Inflammatory macrophage treated with lipopolysaccharide for 4 hours (primary cell): ENCODE data around the gene JAML.

Experiments
- DNase-seq: peaks from one replicate; pipeline ENCODE4 v3.0.0-alpha.2; 2020

The JAML gene

DNA sequence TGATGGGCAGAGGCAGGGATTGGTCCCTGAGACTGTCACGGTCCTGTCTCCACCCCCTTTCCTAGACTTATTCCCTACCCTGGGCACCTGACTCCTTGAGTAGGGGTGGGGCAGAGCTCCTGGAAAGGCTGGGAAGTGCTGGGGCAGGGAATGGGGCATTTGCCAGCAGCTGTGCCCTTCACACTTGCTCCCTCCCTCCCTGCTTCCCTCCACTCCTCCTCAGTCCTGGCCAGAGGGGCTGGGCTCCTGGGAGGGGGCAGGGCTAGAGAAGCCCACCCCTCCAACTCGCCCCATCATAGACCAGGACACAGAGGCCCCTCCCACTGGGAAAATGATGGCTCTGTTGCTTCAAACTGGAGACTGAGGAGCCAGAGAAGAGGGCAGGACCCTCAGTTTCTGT is 59.9 kb downstream of the JAML start:
- no peak for DNase-seq

DNA sequence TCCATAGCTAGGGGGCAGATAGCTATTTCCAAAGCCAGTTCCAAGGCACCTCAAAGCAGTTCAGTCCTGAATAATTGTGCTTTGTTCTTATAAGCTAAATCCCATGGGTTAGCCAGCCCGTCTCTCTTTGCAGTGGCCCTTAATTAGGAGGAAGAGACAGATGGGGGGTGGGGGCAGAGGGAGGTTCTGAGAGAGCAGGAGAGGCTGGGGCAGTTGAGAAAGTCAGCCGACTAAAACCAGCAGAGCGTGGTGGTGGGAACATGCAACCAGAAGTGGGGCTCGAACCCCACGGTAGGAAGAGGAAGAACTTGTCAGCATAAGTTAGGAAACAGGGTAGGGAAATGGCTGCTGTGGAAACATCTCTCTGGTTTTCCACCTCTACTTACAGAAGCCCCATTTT is 61.3 kb downstream of the JAML start:
- DNase-seq = no peak

DNA sequence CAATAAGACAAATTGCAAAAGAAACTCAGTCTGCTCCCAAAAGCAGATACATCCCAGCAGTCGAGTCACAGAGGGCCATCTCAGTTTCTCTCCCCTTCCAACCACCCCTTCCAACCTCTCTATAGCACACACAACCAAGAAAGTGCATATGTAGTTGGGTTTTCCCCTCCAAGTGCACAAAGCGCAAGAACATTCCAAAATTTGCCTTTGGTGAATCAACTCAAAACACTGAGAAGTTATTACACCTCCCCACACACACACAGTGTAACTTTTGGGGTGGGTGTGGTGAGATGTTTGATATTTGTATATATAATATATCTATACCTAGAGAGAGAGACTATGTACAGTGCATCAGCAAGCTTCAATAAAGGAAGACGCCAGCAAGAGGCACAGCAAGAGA is 62.0 kb downstream of the JAML start:
- DNase-seq = no peak

DNA sequence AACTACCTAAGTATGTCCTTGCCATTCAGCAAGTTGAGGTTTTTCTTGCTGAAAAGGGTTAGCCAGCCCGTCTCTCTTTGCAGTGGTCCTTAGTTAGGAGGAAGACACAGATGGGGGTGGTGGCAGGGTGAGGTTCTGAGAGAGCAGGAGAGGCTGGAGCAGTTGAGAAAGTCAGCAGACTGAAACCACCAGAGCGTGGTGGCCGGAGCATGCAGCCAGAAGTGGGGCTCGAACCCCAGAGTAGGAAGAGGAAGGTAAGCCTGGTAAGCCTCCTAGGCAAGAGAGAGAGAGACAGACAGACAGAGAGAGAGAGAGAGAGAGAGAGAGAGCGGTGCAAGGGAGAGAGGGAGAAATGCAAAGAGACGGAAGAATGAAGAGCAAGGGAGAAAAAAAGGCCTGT is 63.0 kb downstream of the JAML start:
- DNase-seq = no peak

DNA sequence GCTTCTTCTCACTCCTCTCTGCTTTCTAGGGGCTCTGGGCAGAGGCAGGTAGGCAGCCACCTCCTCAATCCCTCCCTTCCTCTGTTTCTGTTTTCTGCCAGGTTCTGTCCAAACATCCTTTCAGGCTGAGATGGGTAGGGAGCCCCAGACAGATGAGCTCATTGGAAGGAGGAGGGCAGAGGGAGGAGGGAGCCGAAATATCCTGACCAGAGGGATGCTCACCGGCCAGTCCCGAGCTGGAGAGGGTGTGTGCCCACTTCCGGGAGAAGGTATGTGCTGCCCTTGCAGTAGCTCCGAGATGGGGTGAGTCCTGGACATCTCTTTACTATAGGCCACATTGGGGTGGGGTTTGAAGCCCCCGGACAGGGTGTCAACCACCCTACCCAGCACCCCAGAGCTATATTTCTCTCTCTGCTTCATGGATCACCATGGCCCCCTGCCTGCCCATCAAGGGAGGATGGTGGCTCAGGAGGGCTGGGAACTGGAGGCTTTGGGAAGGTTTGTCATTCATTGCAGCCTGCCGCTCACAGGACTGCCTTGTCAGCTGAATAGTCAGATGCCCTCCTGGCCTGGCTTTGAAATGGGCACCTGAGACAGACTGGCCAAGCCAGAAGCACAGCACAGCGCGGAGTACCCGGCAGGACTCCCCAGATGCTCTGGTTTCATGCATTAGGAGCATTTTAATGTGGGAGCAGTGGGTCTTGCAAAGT is 67.5 kb downstream of the JAML start:
- DNase-seq = no peak

DNA sequence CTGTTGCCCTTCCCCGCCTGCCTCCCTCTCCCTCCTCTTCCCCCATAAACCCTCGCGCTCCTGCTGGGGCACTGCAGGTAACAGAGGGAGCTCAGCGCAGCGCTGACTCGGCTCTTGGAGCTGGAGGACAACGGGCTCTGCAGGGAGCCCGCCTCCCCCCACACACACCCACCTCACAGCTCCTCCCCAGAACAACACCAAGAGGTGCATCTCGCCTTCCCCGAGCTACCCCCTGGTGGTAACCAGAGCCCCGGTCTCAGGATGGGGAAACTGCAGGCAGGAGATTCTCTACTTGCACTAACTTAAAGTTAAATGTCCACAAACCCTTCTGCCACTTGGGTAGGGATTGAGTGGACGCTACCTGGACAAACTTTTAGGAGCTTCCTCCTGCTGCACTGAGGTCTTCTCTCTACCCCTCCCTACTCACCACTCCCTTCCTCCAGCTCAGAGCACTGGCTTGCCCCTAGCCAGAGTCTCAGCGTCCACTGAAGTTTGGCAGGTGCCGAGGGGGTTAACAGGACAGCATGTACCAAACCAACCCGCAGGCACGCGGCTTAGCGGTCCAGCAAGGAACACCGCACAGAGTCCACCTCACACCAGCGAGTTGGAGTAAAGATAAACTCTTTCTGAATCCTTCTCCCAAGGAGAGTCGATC is 68.2 kb downstream of the JAML start:
- DNase-seq = no peak

DNA sequence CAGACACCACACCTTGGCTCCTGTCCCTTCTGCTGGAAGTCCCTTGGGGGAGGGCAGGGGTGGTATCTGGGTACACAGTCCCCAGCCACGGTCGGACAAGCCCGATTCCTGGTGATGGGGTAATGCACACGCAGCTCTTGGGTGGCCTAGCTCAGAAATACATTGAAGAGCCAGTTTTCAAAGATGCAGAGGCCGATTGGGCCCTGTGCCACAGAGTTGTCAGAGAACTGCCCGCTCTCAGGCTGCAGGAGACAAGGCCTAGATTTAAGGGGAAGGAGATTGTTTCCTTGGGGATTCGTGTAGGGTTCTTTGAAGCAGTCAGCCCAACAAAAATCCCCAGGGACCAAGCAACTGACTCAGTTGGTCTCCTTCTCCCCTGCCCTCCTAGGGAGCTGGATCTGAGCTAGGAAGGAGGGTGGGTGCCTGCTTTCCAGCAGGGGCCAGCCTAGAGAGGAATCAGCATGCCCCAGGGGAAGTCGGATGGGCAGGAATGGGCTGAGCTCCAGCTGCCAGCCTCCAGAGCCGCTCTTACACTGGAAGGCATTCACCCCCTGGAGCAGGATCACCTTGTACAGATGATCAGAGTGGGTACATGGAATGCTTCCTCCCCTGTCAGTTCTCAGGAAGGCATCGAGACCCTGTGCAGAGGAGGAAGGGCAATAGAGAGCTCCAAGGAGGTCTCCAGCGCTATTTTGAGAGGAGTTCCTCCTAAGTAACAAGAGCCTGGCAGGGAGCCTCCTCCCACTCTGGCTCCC is 68.9 kb downstream of the JAML start:
- no peak for DNase-seq

DNA sequence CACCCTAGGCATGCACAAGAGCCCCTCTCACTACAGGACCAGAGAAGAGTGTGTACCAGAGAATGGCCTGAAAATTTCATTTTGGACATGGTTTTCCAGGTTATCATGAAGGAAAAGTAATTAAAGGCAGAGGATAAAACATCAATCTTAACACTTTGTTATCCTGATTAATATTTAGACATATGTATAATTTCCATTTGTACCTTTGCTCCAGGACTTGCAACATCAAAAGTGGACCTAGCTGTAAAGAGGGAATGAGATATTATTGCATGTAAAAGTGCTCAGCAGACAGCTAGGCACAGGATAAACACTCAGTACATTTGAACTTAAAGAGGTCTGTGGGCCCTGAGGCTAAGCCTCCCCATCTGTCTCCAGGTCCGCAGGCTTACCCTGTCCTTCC is 70.2 kb downstream of the JAML start:
- DNase-seq = no peak

DNA sequence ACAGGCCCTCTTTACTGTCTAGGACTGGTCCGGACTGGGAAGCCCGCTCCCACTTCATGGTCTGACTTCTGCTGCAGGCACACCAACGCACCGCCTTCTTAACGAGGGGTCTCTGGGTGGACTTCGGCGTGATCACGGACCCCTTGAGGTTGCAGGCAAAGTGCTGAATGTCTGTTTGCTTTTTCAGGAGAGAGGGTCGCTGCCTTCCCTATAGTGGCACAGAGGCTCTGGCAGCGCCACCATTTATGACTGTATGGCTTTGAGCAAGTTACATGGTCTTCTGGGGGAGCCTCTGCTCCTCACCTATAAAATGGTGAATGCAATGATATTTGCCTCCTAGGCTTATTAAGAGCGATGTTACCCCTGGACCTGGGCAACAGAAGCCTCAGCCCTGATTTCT is 70.8 kb downstream of the JAML start:
- DNase-seq = no peak

DNA sequence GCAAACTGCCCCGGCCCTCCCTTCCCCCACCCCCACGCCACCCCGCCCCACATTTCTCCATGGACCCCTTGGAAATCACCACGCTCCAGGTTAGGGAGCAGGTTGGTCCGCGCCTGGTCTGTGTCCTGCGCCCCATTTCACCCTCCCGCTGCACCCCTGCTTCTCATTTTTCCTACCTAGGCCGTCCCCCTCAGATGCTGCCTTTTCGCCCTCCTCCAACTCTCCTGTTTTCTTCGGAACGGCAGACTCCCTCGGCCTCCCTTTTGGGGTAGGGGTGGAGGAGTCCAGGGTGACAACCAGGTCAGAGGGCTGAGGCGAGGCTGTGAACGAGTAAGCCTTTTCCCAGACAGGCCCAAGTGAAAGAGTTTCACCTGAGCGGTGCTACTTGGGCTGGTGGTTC is 71.3 kb downstream of the JAML start:
- no peak for DNase-seq

DNA sequence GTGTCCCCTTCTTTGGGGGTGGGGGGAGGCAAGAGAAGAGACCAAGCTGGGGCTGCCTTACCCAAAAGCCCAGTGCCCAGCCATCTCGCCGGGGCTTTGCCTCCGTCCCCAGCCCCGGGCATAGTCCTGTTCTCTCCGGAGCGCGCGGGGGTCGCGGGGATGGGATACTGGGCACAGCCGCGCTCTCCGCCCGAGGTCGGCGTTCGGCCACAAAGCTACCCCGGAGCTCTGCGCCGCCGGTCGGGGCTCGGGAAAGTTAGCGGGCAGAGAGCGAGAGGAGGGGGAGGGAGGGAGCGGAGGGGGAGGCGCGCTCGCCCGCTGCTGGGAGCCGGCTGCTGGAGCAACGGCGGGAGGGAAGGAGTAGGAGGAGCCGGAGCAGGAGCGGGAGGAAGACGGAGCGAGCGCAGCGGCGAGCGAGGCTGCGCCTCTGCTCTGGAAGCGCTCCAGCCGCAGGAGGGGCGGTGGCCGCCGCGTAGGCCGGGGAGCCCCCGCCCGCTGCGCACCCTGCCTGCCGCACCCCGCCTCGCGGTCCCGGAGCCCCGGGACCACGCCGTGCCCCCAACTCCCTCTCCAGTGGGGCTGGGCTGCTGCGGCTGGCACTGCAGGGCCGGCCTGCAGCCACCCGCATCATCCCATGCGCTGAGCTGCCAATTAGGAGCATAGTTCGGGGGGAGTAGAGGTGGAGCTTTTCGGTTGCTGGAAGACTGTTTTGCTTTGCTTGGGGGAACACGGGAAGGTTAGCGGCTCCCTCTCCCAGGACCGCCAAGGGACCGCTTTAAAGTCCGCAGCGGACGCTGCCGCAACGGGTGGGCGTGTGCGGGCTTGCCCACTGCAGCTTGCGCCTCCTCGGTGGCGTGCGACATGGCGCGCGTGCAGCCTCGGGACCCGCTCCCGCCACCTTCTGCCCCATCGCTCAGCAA is 72.0 kb downstream of the JAML start, which contains the start of gene SCN4B:
TSS of gene SCN4B (minus strand) at position 272 of the 920 bp plus-strand sequence. CDS start at position 122, 150 bp downstream.
- peak; percentile 35 for DNase-seq

DNA sequence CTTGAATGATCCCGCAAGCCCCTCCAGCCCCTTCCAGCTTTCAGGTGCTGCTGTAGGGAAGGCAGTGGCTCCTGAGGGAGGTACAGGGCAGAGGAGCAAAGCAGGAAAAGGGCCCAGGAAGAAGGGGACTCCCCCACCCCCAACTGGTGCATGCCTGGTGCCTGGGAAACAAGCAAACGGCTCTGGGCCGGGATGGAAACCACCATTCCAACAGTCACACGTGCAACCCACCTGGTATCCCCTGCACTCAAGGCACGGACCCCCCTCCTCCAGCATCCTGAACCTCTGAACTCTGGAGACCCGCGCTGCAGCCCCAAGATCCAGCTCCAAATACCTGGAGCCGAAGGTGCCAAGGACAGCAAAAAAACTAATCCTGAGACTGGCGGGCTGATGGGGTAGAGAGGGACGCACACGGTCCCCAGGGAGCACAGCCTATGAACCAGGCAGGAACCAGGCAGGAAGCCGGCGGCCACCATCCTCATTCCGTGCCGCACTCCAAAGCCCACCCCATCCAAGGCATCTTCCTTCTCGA is 72.7 kb downstream of the JAML start:
- no peak for DNase-seq

DNA sequence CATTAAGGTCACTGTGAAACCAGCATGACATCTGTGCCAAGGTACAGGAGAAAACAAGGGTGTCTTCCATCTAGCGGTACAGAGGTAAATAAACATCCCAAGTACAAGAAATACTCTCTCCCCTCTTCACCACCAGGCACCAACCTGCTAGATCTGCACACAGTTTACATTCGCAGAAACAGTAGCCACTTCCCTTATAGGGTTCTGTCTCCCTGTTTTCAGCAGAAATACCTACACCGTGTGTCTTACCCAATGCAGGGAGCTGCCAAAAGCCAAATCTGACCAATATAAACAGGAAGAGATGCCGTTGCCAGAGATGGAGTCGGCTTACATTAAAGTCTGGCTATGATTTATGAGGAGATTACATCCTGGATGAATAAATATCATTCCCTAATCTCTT is 73.4 kb downstream of the JAML start:
- DNase-seq = no peak

DNA sequence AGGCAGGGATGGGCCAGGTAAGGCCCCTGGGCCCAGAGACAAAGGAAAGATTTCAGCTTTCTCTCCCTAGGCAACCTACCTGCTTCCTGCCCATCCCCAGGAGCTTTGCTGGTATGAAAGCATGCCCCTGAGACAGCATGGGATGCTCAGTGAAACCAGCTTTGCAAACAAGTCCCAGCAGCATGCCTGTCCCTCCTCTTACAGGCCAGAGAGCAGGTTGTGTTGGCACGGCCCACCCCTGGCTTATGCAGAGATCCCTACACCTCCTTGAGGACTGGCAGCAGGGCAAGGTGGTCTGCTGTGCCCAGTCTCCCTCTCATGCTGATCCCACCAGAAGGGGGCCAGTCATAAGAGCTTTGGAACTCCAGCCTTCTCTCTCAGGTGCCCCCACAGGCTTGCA is 75.3 kb downstream of the JAML start:
- no peak for DNase-seq

DNA sequence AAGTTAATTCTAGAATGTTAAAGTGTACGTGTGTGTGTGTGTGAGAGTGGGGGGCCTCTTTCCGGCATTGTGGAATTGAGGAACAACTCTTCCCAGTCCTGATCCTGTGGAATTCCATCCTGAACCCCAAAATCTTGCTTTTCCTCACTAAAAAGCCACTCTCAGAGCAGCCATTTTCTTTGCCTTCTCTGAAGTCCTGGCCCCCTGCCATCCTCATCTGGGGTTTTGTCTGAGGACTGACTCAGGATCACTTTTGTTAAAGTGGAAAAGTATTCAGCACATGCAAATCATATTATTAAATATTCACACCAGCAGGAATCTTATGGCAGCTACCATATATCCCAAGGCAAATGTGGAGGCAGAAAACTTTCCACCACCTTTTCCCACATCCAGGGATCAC is 76.0 kb downstream of the JAML start:
- DNase-seq = no peak

DNA sequence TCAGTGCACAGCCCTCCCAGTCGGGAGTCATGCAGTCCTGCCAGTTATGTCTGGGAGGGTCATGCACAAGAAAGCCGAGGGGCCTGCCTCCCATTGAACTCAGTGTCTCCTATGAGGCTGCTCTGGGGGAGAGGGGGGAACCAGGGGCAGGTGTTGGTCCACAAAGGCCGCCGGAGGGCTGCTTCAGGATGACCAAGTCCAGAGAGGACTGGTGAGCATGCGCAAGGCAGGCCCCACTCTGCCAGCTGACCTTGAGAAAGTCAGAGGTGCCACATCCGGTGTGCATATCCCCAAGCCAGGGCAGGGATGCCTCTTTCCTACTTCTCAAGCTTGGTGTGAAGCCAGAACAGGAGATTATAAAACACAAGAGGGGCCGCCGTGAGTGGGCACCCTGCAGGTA is 76.6 kb downstream of the JAML start:
- DNase-seq = no peak

DNA sequence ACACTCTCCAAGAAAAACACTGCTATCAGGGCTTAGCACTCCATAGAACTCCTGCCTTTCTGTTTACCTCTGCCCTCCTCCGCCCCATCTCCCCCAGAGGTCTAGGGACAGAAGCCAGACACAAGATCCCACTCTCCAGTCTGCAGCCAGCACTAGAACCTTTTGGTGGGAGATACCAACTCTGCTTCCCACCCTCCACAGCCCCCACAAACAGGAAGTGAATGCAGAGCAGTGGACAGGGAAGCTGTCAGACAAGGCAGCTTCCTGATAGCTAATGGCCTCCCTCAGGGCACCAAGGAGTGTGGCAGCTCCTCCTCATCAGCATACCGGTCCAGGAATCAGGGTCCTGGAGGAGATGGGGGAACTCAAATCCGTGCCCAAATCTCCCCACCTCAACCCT is 77.3 kb downstream of the JAML start:
- peak; percentile 38 for DNase-seq

DNA sequence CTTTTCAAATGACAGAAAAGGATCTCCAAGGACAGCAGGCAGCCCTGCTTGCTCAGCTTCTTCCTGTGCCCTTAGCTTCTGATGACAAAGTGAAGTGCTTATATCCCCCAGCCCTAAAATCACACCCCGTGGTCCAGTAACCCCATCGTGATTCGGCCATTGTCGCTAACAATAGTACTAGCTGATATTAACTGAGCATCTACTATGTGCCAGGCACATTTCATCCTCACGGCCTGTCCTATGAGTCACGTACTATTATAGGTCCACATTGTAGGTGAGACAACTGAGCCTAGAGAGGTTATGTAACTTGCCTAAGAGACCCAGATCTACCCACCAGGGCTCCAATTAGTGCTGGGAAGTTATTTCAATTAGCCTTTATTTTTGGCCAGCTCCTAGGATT is 78.3 kb downstream of the JAML start:
- no peak for DNase-seq

DNA sequence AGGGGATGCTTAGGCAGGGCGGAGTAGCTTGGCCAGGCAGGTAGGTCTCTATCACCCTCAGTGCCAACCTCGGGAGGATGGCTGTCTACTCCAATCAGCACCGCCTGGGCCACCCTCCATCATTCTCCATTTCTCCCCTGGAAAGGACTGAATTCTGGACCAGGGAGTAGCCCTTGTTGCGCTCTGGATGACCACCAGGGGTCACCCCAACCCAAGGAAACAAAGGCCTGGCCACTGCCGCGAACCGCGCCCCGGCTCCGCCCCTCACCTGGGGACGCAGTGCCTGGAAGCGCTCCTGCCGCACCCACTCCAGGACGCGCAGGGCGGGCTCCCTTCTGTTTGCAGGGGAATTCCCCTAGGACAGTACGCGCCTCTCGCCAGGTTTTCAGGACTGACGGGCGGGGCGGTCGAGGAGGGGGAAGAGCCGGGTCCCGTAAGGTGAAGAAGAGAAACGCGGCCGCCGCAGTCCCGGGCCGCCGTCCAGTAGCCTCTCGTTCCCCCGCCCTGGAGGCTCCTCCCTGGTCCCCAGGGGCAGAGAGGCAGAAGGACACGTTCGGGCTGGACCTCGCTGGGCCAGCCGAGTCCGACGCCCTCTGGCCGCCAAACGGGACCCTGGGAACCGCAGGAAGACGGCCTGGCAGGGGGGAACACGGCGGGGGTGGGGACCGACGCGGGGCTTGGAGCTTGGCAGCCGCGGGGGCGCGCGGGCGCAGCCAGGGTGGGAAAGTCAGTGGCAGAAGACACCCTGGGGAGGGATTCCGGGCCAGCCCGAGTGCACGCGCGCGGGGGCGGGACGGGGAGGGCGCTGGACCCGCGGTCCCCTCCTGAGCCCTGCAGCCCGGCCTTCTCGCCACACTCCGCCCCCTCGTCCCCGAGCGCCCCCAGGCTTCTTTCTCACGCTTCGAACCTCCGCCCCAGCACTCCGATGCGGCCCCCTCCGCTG is 79.3 kb downstream of the JAML start:
- peak; percentile 64 for DNase-seq

DNA sequence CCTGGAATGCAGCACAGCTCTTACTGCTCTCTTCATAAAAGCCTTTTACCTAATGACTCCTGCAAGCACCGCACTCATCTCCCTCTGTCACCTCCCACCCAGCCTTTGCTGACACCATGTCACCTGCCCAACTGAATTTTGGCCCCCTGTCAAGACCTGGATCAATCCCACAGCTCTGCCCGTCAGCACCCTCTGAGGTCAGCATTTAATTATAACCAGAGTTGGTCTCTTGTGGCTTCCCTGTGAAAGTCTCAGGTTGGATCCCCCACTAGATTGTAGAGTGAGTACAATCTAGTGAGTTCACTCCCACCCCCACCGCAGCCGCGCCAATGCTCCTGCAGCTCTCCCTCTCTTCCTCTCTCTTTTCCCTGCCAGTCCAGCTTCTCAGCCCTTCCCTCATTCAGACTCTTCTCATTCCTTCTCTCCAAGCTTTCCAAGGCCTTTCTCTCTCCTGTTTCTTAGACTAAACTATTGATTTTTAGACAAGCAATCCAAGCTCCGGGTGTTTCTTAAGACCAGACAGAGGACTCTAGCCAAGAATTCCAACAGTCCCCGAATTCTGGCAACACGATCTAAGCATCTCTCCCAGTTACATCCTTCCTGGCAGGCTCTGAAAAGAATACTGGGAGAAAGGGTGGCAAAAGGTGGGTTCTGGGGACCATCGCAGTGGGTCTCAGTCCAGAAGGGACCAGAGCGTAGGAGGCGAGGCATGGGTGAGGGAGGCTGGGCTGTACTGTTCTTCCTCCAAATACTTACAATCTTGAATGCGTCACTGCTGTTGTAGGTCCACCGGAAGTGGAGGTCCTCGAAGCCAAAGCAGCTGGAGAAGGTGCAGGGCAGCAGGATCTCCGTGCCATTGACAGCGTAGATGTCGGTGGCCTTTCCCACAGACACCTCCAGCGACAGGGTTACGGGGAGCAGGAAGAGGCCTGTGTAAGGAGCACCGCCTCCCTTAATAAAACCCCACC is 80.2 kb downstream of the JAML start:
- DNase-seq = no peak
